Activated T-cell treated with anti-CD3 and anti-CD28 coated beads, Interleukin-2, amount 50 U/mL, for 1 hour (primary cell): Measurements from ENCODE around the gene ASPHD2.
"Not testable (repeated sequence)": the region's sequence is repeated elsewhere in the genome, so short reads cannot be mapped to it uniquely, and the experiment has no call there.

Source experiments
- DNase-seq: peaks from one replicate; pipeline ENCODE4 v3.0.0-alpha.2; 2020

The ASPHD2 gene

DNA sequence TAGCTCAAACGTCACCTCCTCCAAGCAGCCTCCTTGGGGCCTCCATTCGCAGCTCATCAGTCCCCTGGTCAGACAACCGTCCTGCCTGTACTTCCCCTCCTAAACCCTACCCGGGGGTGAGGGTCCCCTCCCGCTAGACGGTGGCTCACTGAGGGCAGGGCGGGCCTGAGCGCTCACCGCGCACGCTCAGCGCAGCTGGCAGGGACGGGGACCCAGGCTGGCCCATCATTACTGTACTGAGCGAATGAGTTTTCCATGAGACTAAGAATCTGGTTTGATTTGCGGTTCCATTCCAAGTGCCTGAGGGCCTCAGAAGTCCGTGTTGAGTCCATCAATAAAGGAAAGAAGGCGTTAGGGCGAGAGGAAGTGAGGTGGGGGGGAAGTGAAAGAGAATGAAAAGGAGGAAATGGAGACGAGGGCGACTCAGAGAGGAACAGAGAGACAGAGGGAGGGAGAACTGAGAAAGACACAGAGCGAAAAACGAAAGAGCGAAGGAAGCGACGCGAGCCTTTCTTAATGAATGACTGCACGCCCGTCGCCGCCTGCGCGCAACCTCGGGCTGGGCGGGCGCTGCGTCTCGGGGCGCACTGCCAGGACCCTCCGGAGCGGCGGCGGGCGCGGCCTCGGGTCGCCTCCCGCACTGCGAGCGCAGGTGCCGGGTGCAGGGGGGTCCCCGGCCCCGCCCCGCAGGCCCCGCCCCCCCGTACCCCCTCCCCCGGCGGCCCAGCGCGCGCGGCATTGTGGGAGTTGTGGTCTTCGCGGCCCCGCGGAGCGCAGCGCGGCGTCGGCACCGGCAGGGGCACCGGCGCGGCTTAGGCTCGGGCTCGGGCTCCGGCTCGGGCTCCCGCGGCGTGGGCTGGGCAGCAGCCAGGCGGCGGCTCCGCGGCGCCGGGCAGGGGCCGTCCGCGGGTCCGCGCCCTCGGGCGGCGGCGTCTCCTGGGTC, at the start of gene ASPHD2:
ASPHD2 (plus strand) TSS at position 746 of the 943 bp plus-strand sequence. CDS start 4,356 bp downstream, outside the sequence.
- peak; percentile 87 for DNase-seq

GRCh38 chr22:26380072-26380830, 48.8 kb upstream of the ASPHD2 start:
- no peak for DNase-seq

- no peak for DNase-seq
These were observed 46.3 kb upstream of the ASPHD2 start for GRCh38 chr22:26382782-26383181.

DNA sequence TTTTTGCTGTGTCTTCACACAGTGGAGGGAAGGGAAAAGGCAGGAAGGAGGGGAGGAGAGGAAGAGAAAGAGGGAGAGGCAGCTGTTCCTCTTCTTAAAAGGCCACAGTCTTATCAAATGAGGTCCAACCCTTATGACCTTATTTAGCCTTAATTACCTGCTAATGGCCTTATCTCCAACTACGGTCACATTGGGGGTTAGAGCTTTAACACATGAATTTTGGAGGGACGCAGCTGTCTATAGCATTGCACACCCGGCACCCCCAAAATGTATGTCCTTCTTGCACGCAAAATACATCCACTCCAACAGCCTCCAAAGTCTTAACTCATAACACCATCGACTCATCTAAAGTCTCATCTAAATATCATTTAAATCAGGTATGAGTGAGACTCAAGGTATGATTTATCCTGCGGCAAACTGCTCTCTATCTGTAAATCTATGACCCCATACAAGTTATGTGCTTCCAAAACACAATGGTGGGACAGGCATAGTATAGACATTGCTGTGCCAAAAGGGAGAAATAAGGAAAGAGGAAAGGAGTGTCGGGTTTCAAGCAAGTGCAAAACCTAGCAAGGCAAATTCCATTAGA, 45.0 kb upstream of the ASPHD2 start:
- no peak for DNase-seq

GRCh38 chr22:26385164-26385563, 43.9 kb upstream of the ASPHD2 start:
- no peak for DNase-seq

GRCh38 chr22:26389125-26389524, 39.9 kb upstream of the ASPHD2 start:
- DNase-seq, result no peak

- DNase-seq, result no peak
These were observed 38.0 kb upstream of the ASPHD2 start for GRCh38 chr22:26391091-26391490.

DNA sequence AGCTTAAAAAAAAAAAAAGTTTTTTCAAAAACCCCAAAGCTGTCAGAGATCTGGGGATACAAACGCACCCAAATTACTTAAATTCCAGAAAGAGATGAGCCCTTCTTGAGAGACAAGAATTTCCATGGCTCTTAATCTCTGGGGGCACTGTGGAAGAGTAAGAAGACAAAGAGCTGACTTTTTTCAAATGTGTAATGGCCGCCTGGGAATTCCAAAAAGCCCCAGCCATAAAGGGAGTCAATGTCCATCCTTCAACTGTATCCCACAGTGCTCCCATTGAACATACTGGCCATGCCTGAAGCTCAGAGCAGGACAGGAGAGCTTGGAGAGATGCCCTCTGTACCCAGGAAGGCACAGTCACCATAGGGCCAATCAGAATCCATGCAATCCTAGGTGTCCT, 37.4 kb upstream of the ASPHD2 start:
- no peak for DNase-seq

- no peak for DNase-seq
These were observed 35.1 kb upstream of the ASPHD2 start for GRCh38 chr22:26393929-26394328.

DNA sequence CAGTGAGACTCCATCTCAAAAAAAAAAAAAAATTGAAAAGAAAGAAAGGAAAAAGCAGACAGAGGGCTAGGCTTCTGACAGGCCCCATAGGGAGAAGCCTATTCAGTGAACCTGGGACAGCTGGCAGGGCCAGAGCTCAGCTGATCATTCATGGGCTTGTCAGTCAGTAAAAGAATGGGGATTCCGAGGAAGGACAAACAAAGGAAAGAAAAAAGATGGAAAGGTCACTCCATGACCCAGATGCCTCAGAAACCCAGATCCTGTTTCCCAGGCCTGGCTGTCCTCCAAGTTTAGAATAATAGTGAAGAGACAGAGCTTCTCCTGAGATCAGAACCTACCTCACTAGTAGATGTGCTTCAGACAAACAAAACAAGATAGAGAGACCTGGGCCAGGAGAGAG, 34.3 kb upstream of the ASPHD2 start:
- DNase-seq, result no peak

- DNase-seq, result no peak
These were observed 33.1 kb upstream of the ASPHD2 start for GRCh38 chr22:26395926-26396325.

- DNase-seq, result peak; percentile 29
These were observed 30.3 kb upstream of the ASPHD2 start for GRCh38 chr22:26398741-26399153.

- DNase-seq, result no peak
These were observed 29.8 kb upstream of the ASPHD2 start for GRCh38 chr22:26399289-26399688.

DNA sequence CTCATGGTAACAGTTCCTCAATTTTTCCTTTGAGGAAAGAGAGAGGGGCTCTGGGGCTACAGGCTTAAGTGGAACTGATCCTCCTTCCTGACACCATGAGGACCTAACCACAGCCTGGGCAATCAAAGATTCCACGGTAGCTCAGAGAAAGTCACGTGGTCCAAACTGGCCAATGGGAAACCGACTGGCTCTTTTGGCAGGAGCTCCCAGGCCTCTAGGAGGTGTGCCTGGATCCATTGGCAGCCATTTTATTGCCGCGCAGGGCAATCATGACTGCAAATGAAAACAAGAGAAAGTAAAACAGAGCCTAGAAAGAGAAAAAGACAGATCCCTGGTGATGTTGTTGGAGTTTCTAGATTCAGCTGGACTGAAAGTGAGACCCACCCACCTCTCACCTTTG, 27.3 kb upstream of the ASPHD2 start:
- no peak for DNase-seq

DNA sequence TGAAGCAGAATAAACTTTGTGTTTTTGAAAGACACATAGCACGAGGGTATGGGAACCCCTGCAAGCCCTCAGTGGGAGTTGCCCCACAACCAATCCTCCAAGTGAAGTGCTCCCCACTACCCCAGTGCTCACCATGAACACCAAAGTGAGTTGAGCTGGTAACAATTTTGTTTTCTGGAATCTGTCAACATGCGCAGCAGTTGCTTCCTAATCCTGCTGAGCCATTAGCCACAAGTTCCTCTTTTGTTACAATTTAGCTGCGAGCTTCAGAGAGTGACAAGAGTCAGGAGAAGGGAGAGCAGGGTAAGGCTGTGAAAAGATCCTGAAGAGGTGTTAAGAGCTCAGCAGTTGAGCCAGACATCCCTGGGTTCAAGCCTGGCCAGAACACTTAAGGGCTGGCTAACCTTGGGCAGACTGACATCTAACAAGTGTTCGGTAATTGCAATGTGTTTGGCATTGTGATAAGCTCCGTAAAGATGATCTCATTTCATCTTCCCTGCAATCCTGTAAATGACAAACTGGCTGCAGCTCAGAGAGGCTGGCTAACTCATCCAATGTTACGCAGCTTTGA, 24.1 kb upstream of the ASPHD2 start:
- no peak for DNase-seq

GRCh38 chr22:26406118-26406517, 22.9 kb upstream of the ASPHD2 start:
- DNase-seq, result no peak

GRCh38 chr22:26408562-26409220, 20.4 kb upstream of the ASPHD2 start:
- DNase-seq, result not testable (repeated sequence)

- DNase-seq, result no peak
These were observed 19.2 kb upstream of the ASPHD2 start for GRCh38 chr22:26409719-26410335.

DNA sequence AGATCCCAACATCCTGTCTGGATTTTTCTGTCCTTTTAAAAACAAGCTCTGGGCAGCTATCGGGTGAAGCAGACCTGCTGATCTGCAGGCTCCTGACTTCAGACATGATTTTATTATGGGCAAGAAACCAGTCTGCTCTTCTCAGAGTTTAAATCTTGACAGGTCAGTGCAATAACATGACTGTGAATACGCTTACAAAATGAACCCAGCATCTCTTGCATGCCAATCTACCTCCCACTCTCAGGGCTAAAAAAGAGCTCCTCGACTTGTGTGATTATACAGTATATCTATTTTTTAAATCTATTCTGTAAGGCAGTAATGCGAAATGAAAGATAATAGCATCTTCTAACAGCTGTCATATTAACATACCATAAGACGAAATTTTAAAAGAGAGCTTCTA, 18.7 kb upstream of the ASPHD2 start:
- no peak for DNase-seq

GRCh38 chr22:26414347-26414746, 14.7 kb upstream of the ASPHD2 start:
- DNase-seq, result no peak

- DNase-seq, result no peak
These were observed 12.8 kb upstream of the ASPHD2 start for GRCh38 chr22:26416256-26416655.

DNA sequence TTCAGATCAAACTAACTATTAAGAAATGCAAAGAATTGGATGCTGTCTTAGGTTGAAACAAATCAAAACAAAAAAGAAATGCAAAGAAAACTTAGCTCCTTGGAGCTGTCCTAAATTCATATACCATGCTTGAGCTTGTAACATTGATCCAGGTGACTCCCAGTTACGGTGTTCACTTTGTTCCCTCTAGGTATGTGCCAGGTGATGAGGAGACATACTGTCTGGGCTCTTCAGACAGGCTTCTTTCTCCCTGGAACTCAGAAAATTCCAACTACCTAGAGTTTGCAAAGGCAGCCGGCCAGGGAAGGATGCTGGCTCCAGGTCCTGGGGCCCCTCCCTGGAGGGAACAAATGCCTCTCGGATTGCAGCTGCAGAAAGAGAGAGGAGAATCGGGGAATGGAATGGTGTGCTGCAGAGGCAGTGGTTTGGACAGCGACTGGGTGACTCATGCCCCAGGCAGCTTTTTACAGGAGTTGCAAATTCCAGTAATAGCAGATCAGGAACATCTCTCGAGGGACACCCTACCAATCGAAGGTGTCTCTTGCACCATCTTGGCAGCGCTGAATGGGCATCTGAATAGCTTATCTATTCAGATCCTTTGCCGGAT, 12.3 kb upstream of the ASPHD2 start:
- DNase-seq, result no peak
